Immature natural killer cell (primary cell): Measurements from ENCODE around the gene CDH22. TPM values are rescaled to one million over a fixed set of nuclear protein-coding genes. Genes with fewer than 3 reads are reported as not detected.

Experiments
- DNase-seq, 3 donors: peaks; one replicate each; pipeline ENCODE4 v3.0.0; 2022; ENCODE audit warnings: mixed read lengths in 1 of 3
- H3K27ac Mint-ChIP-seq, 6 donors: one replicate each; pipeline ENCODE4 v1.8.0; 2020; ENCODE audit warnings: mixed read lengths in 6 of 6, mild to moderate bottlenecking in 5 of 6, inconsistent platforms in 4 of 6, moderate library complexity in 3 of 6
- H3K27me3 Mint-ChIP-seq, 3 donors: one replicate each; pipeline ENCODE4 v1.8.0; 2020 to 2021; ENCODE audit warnings: low read depth in 3 of 3, mild to moderate bottlenecking in 3 of 3, mixed read lengths in 3 of 3, moderate library complexity in 3 of 3, inconsistent platforms in 1 of 3
- H3K36me3 Mint-ChIP-seq, 3 donors: one replicate each; pipeline ENCODE4 v1.8.0; 2020; ENCODE audit warnings: mixed read lengths in 3 of 3, inconsistent platforms in 2 of 3, mild to moderate bottlenecking in 2 of 3
- H3K4me1 Mint-ChIP-seq, 2 donors: one replicate each; pipeline ENCODE4 v1.8.0; 2020; ENCODE audit warnings: inconsistent platforms in 2 of 2, mild to moderate bottlenecking in 2 of 2, mixed read lengths in 2 of 2, moderate library complexity in 1 of 2
- H3K4me3 Mint-ChIP-seq, 5 donors: one replicate each; pipeline ENCODE4 v1.8.0; 2020; ENCODE audit warnings: mild to moderate bottlenecking in 5 of 5, mixed read lengths in 5 of 5, inconsistent platforms in 3 of 5, moderate library complexity in 3 of 5
- H3K9me3 Mint-ChIP-seq, 6 donors: one replicate each; pipeline ENCODE4 v1.8.0; 2020; ENCODE audit warnings: mild to moderate bottlenecking in 6 of 6, mixed read lengths in 6 of 6, inconsistent platforms in 4 of 6, moderate library complexity in 3 of 6
- polyA plus RNA-seq, 3 donors: library from polyadenylated mRNA; unstranded; fragments of 300-500 nt; fragmentation: Illumina TruSeq; gene quantifications; one replicate each; pipeline ENCODE4 v1.2.3, GENCODE V29; 2021

CDH22 gene
- polyA plus RNA-seq, 3 donors from 2014 or later, result not detected

- Mint-ChIP-seq H3K27me3 (peaks cover 13 to 35% (median 28%) of the 10 kb centered on the region in 3 donors), H3K4me3 (peak overlapping the region; percentile 31 to 87 (median 60)), H3K27ac (no peak overlapping the region), H3K4me1 (peaks cover 11 to 13% of the 10 kb centered on the region in 2 donors), H3K36me3 (no peaks in the 10 kb centered on the region), H3K9me3 (peaks cover 0 to 4% (median 0%) of the 10 kb centered on the region in 6 donors)
- DNase-seq, result peak; percentile 57 to 67 (median 62)
These were observed 929 bp downstream of the CDH22 start for GRCh38 chr20:46307139-46307998.

- Mint-ChIP-seq H3K27ac (no peak overlapping the region), H3K27me3 (peaks cover 10 to 32% (median 24%) of the 10 kb centered on the region in 3 donors), H3K9me3 (peaks cover 0 to 2% (median 0%) of the 10 kb centered on the region in 6 donors), H3K36me3 (no peaks in the 10 kb centered on the region), H3K4me3 (peak overlapping the region; percentile 31 to 87 (median 60)), H3K4me1 (peaks cover 9 to 13% of the 10 kb centered on the region in 2 donors)
- DNase-seq, result peak in 1 of 3 donors; percentile 4
These were observed 1.6 kb downstream of the CDH22 start for GRCh38 chr20:46306743-46307138.

- Mint-ChIP-seq H3K27ac (no peak overlapping the region), H3K36me3 (no peaks in the 10 kb centered on the region), H3K4me3 (no peak overlapping the region), H3K4me1 (peaks cover 9 to 13% of the 10 kb centered on the region in 2 donors), H3K27me3 (peaks cover 9 to 29% (median 20%) of the 10 kb centered on the region in 3 donors), H3K9me3 (peaks cover 0 to 2% (median 0%) of the 10 kb centered on the region in 6 donors)
- DNase-seq, result no peak
These were observed 2.3 kb downstream of the CDH22 start for GRCh38 chr20:46305973-46306360.

- Mint-ChIP-seq H3K27me3 (peaks cover 9 to 26% (median 19%) of the 10 kb centered on the region in 3 donors), H3K4me1 (peaks cover 9 to 13% of the 10 kb centered on the region in 2 donors), H3K4me3 (no peak overlapping the region)
These were observed 2.8 kb downstream of the CDH22 start for GRCh38 chr20:46305331-46305972.

GRCh38 chr20:46304852-46305251 is 3.4 kb downstream of the CDH22 start:
- Mint-ChIP-seq H3K27me3 (peaks cover 9 to 30% (median 19%) of the 10 kb centered on the region in 3 donors), H3K4me3 (no peak overlapping the region), H3K27ac (peak overlapping the region in 1 of 6 donors; percentile 16)

More at GRCh38 chr20:46305331-46305972, 2.8 kb downstream of the CDH22 start:
- no peak overlapping the region for H3K27ac Mint-ChIP-seq
- no peaks in the 10 kb centered on the region for H3K36me3 Mint-ChIP-seq
- peaks cover 0 to 2% (median 0%) of the 10 kb centered on the region in 6 donors for H3K9me3 Mint-ChIP-seq
- no peak for DNase-seq

GRCh38 chr20:46304361-46304760 is 3.9 kb downstream of the CDH22 start:
- no peak for DNase-seq
- Mint-ChIP-seq H3K27me3 (peaks cover 9 to 26% (median 14%) of the 10 kb centered on the region in 3 donors), H3K27ac (peak overlapping the region in 1 of 6 donors; percentile 16), H3K4me3 (no peak overlapping the region), H3K36me3 (no peaks in the 10 kb centered on the region), H3K4me1 (peaks cover 9 to 11% of the 10 kb centered on the region in 2 donors), H3K9me3 (no peaks in the 10 kb centered on the region)

More at GRCh38 chr20:46304852-46305251, 3.4 kb downstream of the CDH22 start:
- H3K9me3 Mint-ChIP-seq, result peaks cover 0 to 1% (median 0%) of the 10 kb centered on the region in 6 donors
- H3K4me1 Mint-ChIP-seq, result peaks cover 9 to 13% of the 10 kb centered on the region in 2 donors
- DNase-seq, result no peak
- H3K36me3 Mint-ChIP-seq, result no peaks in the 10 kb centered on the region

GRCh38 chr20:46303176-46303956 is 4.9 kb downstream of the CDH22 start:
- peaks cover 5 to 24% (median 15%) of the 10 kb centered on the region in 3 donors for H3K27me3 Mint-ChIP-seq

GRCh38 chr20:46302106-46302505 is 6.2 kb downstream of the CDH22 start:
- no peak overlapping the region for H3K27ac Mint-ChIP-seq
- peaks cover 5 to 29% (median 15%) of the 10 kb centered on the region in 3 donors for H3K27me3 Mint-ChIP-seq
- H3K4me1 Mint-ChIP-seq, result peaks cover 5 to 6% of the 10 kb centered on the region in 2 donors
- no peaks in the 10 kb centered on the region for H3K36me3 Mint-ChIP-seq
- H3K9me3 Mint-ChIP-seq, result no peaks in the 10 kb centered on the region
- H3K4me3 Mint-ChIP-seq, result no peak overlapping the region
- DNase-seq, result no peak

More at GRCh38 chr20:46303176-46303956, 4.9 kb downstream of the CDH22 start:
- no peak for DNase-seq
- Mint-ChIP-seq H3K9me3 (no peaks in the 10 kb centered on the region), H3K27ac (no peak overlapping the region), H3K4me3 (no peak overlapping the region), H3K4me1 (peaks cover 6% of the 10 kb centered on the region in 2 donors), H3K36me3 (no peaks in the 10 kb centered on the region)

GRCh38 chr20:46300281-46300680 is 8.0 kb downstream of the CDH22 start:
- H3K4me1 Mint-ChIP-seq, result no peaks in the 10 kb centered on the region
- no peak overlapping the region for H3K27ac Mint-ChIP-seq
- DNase-seq, result no peak
- peaks cover 1 to 33% (median 10%) of the 10 kb centered on the region in 3 donors for H3K27me3 Mint-ChIP-seq
- no peak overlapping the region for H3K4me3 Mint-ChIP-seq
- no peaks in the 10 kb centered on the region for H3K36me3 Mint-ChIP-seq
- H3K9me3 Mint-ChIP-seq, result no peaks in the 10 kb centered on the region

- no peak for DNase-seq
- no peak overlapping the region for H3K4me3 Mint-ChIP-seq
- H3K36me3 Mint-ChIP-seq, result no peaks in the 10 kb centered on the region
- H3K27ac Mint-ChIP-seq, result no peak overlapping the region
- H3K9me3 Mint-ChIP-seq, result no peaks in the 10 kb centered on the region
- no peaks in the 10 kb centered on the region for H3K4me1 Mint-ChIP-seq
- H3K27me3 Mint-ChIP-seq, result peaks cover 4 to 32% (median 15%) of the 10 kb centered on the region in 3 donors
These were observed 9.2 kb downstream of the CDH22 start for GRCh38 chr20:46299078-46299477.

GRCh38 chr20:46298374-46298773 is 9.9 kb downstream of the CDH22 start:
- Mint-ChIP-seq H3K27me3 (peaks cover 2 to 32% (median 11%) of the 10 kb centered on the region in 3 donors), H3K4me3 (no peak overlapping the region), H3K36me3 (no peaks in the 10 kb centered on the region), H3K4me1 (no peaks in the 10 kb centered on the region), H3K27ac (no peak overlapping the region), H3K9me3 (no peaks in the 10 kb centered on the region)
- no peak for DNase-seq

GRCh38 chr20:46296526-46297250 is 11.6 kb downstream of the CDH22 start:
- Mint-ChIP-seq H3K27ac (no peak overlapping the region), H3K9me3 (no peaks in the 10 kb centered on the region), H3K4me1 (no peaks in the 10 kb centered on the region), H3K4me3 (no peak overlapping the region), H3K36me3 (no peaks in the 10 kb centered on the region), H3K27me3 (peaks cover 10 to 37% (median 13%) of the 10 kb centered on the region in 3 donors)
- DNase-seq, result no peak

GRCh38 chr20:46293084-46293483 is 15.2 kb downstream of the CDH22 start:
- DNase-seq, result no peak
- H3K27me3 Mint-ChIP-seq, result peaks cover 8 to 32% (median 13%) of the 10 kb centered on the region in 3 donors
- no peak overlapping the region for H3K27ac Mint-ChIP-seq
- H3K9me3 Mint-ChIP-seq, result no peaks in the 10 kb centered on the region
- no peaks in the 10 kb centered on the region for H3K4me1 Mint-ChIP-seq
- no peak overlapping the region for H3K4me3 Mint-ChIP-seq
- no peaks in the 10 kb centered on the region for H3K36me3 Mint-ChIP-seq
